D721Med (cell line): ENCODE data around the gene SLC38A1.

ENCODE experiments used
- DNase-seq: peaks from one replicate; pipeline ENCODE4 v3.0.0; 2011; ENCODE audit warnings: low spot score; ENCODE audit not compliant: insufficient read length
- FAIRE-seq: peaks from 2 replicates; lab custom pipeline; 2011; peaks lifted over from hg19 to GRCh38; lab: Jason Lieb, UNC
- CTCF ChIP-seq: IDR thresholded peaks from 2 replicates; pipeline ENCODE4 v1.5.1; 2012; ENCODE audit warnings: mild to moderate bottlenecking, control low read depth; ENCODE audit not compliant: insufficient read depth; ENCODE audit errors: missing control alignments

SLC38A1 gene

GRCh38 chr12:46134205-46134811, 134.5 kb downstream of the SLC38A1 start:
- no peak for DNase-seq
- FAIRE-seq = no peak
- TF ChIP-seq CTCF = no peak

GRCh38 chr12:46133751-46134150, 135.1 kb downstream of the SLC38A1 start:
- no peak for FAIRE-seq
- no peak for TF ChIP-seq CTCF
- no peak for DNase-seq
